ENCODE results near the gene TRIM10.

Gene TRIM10

DNA sequence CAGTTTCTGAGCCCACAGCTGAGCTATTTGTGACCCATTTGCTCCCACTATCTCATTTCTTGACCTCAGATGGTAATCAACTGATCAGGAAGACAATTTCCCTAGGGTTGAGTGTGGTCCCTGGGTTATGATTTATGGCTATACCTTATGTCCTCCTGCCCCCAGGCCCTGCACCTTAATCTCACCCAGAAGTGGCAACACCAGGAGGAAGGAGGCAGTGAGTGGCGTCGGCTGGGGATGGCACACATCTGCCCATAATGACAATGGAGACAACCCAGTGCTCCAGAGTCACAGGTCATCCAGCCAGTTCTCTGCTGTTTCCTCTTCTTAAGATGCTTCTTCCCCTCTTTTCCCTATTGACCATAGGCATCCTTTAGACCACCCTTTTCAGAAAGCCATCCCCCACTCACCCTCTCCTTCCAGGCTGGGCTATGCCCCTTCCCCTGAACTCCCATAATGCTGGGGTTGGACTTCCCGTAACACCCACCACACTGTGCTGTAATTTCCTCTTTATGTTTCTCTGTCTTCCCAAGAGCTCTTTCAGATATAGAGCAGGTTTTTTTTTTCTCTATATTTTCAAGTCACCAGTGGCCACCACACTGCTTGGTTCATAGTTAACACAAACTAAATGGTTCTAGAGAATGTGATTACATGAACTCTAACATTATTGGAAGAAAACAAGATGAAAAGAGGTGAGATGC, 8.0 kb downstream of the TRIM10 start:
- no peak for TF ChIP-seq EZH2phosphoT487 (IDR thresholded peaks at IDR 0.05; ENCODE audit: borderline replicate concordance)
- TF ChIP-seq, protein P1, sequence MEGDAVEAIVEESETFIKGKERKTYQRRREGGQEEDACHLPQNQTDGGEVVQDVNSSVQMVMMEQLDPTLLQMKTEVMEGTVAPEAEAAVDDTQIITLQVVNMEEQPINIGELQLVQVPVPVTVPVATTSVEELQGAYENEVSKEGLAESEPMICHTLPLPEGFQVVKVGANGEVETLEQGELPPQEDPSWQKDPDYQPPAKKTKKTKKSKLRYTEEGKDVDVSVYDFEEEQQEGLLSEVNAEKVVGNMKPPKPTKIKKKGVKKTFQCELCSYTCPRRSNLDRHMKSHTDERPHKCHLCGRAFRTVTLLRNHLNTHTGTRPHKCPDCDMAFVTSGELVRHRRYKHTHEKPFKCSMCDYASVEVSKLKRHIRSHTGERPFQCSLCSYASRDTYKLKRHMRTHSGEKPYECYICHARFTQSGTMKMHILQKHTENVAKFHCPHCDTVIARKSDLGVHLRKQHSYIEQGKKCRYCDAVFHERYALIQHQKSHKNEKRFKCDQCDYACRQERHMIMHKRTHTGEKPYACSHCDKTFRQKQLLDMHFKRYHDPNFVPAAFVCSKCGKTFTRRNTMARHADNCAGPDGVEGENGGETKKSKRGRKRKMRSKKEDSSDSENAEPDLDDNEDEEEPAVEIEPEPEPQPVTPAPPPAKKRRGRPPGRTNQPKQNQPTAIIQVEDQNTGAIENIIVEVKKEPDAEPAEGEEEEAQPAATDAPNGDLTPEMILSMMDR (conservative IDR thresholded peaks at IDR 0.05; ENCODE audit: low read length), result no peak
- no peaks in the 10 kb centered on the region for H3K27me3 ChIP-seq (ENCODE audit: insufficient read depth, low read length, poor library complexity, severe bottlenecking)
- H3K9me2 ChIP-seq (replicated peaks; ENCODE audit: low read depth, low read length), result no peaks in the 10 kb centered on the region
- peak overlapping the region; percentile 12 for H3K4me2 ChIP-seq (ENCODE audit: low read depth, low read length, poor library complexity, severe bottlenecking)
- no peaks in the 10 kb centered on the region for H3K9me3 ChIP-seq (ENCODE audit: insufficient read depth, low read depth, low read length)
- H3K36me3 ChIP-seq (ENCODE audit: insufficient read depth, low read length), result no peaks in the 10 kb centered on the region
- H3K4me3 ChIP-seq (ENCODE audit: low read length, poor library complexity, severe bottlenecking), result no peak overlapping the region
- peaks cover 46% of the 10 kb centered on the region for H3K4me1 ChIP-seq (ENCODE audit: insufficient read depth, low read length, poor library complexity, severe bottlenecking)
- no peaks in the 10 kb centered on the region for H3K79me2 ChIP-seq (ENCODE audit: insufficient read depth, low read length)
- H3F3A ChIP-seq (ENCODE audit: low read depth), result no peaks in the 10 kb centered on the region
- no peaks in the 10 kb centered on the region for H4K20me1 ChIP-seq (ENCODE audit: insufficient read depth, low read length, poor library complexity, severe bottlenecking)
- peak overlapping the region; percentile 38; the same call in 1 of the 2 replicates for H2AFZ ChIP-seq (ENCODE audit: low read length)
- no peak overlapping the region for H3K9ac ChIP-seq (ENCODE audit: low read depth, low read length, poor library complexity, severe bottlenecking)

DNA sequence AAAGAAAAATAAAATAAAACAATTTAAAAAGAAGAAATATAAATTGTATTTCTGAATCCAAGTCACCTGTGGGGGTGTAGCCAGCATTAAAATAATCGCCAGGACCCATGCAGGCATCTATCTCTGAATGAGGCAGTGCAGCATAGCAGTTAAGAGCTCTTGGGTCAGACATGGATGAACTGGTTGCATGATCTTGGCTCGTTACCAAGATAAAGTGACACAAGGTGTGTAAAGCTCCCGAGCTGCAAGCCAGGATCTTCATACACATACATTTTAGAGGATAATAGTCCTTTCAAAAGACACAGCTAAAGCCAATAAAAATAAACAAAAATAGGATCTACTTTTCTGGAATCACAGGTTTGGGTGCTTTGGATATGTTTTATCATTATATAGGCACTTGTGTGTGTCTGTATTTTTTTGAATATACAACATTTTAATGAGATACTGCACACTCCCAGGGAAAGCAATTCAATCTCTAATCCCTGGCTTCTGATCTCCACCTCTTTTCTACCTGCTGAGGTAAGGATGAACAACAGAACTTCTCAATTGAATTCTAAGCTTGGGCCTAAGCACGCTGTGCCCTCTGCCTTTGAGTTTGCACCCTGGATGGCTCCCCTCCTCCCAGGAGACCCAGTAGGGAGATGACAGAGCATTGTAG, 8.9 kb downstream of the TRIM10 start:
- no peak for TF ChIP-seq EZH2phosphoT487 (IDR thresholded peaks at IDR 0.05; ENCODE audit: borderline replicate concordance)
- TF ChIP-seq, protein P1 (conservative IDR thresholded peaks at IDR 0.05; ENCODE audit: low read length), result no peak
- H3K9ac ChIP-seq (ENCODE audit: low read depth, low read length, poor library complexity, severe bottlenecking), result no peak overlapping the region
- H3K27me3 ChIP-seq (ENCODE audit: insufficient read depth, low read length, poor library complexity, severe bottlenecking), result no peaks in the 10 kb centered on the region
- no peaks in the 10 kb centered on the region for H3K36me3 ChIP-seq (ENCODE audit: insufficient read depth, low read length)
- no peaks in the 10 kb centered on the region for H4K20me1 ChIP-seq (ENCODE audit: insufficient read depth, low read length, poor library complexity, severe bottlenecking)
- no peaks in the 10 kb centered on the region for H3K9me2 ChIP-seq (replicated peaks; ENCODE audit: low read depth, low read length)
- H3K4me2 ChIP-seq (ENCODE audit: low read depth, low read length, poor library complexity, severe bottlenecking), result peak overlapping the region; percentile 39
- H2AFZ ChIP-seq (ENCODE audit: low read length), result no peak overlapping the region
- no peaks in the 10 kb centered on the region for H3F3A ChIP-seq (ENCODE audit: low read depth)
- H3K4me3 ChIP-seq (ENCODE audit: low read length, poor library complexity, severe bottlenecking), result no peak overlapping the region
- H3K79me2 ChIP-seq (ENCODE audit: insufficient read depth, low read length), result no peaks in the 10 kb centered on the region
- no peaks in the 10 kb centered on the region for H3K9me3 ChIP-seq (ENCODE audit: insufficient read depth, low read depth, low read length)
- peaks cover 43% of the 10 kb centered on the region for H3K4me1 ChIP-seq (ENCODE audit: insufficient read depth, low read length, poor library complexity, severe bottlenecking)

DNA sequence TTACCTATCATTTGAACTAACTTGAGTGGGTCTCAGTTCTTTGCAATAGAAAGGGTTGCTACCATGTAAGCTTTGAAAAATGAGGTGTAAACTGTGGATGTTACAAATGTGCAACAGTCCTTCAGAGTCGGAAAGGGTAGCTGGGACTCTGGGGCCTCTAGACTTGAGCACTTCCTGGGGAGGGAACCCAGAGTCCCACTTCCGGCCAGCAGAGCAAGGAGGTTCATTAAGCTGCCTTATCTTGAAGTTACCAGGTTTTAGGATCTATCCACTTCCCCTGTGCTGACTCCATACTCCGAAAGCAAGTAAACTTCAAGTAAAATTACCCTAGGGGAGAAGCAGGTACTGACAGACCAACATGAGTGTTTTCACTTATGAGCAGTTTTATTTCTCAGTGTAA, 9.4 kb downstream of the TRIM10 start:
- Histone ChIP-seq H3F3A (ENCODE audit: low read depth) (no peaks in the 10 kb centered on the region), H4K20me1 (ENCODE audit: insufficient read depth, low read length, poor library complexity, severe bottlenecking) (no peaks in the 10 kb centered on the region), H3K9me2 (replicated peaks; ENCODE audit: low read depth, low read length) (no peaks in the 10 kb centered on the region), H3K4me1 (ENCODE audit: insufficient read depth, low read length, poor library complexity, severe bottlenecking) (peaks cover 49% of the 10 kb centered on the region), H3K9ac (ENCODE audit: low read depth, low read length, poor library complexity, severe bottlenecking) (peak overlapping the region; percentile 54), H3K4me3 (ENCODE audit: low read length, poor library complexity, severe bottlenecking) (peak overlapping the region; percentile 14), H2AFZ (ENCODE audit: low read length) (no peak overlapping the region), H3K4me2 (ENCODE audit: low read depth, low read length, poor library complexity, severe bottlenecking) (peak overlapping the region; percentile 39), H3K27me3 (ENCODE audit: insufficient read depth, low read length, poor library complexity, severe bottlenecking) (no peaks in the 10 kb centered on the region), H3K9me3 (ENCODE audit: insufficient read depth, low read depth, low read length) (no peaks in the 10 kb centered on the region), H3K36me3 (ENCODE audit: insufficient read depth, low read length) (no peaks in the 10 kb centered on the region), H3K79me2 (ENCODE audit: insufficient read depth, low read length) (no peaks in the 10 kb centered on the region)
- TF ChIP-seq, protein P1 (conservative IDR thresholded peaks at IDR 0.05; ENCODE audit: low read length), result no peak
- TF ChIP-seq EZH2phosphoT487 (IDR thresholded peaks at IDR 0.05; ENCODE audit: borderline replicate concordance), result no peak
